ENCODE data around the gene WIPI1.
A peak's percentile ranks its signal among the peaks of the same experiment; 100 is the strongest.
"Not testable (repeated sequence)": the region's sequence is repeated elsewhere in the genome, so short reads cannot be mapped to it uniquely, and the experiment has no call there.

The WIPI1 gene, protein sequence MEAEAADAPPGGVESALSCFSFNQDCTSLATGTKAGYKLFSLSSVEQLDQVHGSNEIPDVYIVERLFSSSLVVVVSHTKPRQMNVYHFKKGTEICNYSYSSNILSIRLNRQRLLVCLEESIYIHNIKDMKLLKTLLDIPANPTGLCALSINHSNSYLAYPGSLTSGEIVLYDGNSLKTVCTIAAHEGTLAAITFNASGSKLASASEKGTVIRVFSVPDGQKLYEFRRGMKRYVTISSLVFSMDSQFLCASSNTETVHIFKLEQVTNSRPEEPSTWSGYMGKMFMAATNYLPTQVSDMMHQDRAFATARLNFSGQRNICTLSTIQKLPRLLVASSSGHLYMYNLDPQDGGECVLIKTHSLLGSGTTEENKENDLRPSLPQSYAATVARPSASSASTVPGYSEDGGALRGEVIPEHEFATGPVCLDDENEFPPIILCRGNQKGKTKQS
- 2.8 to 5.9 (median 4.0) reads per million in 4 donors for total RNA-seq

- no peak for DNase-seq
These were observed at the start of gene WIPI1 for GRCh38 chr17:68457168-68457538. Gene WIPI1 (minus strand): TSS chr17:68457496. CDS start chr17:68457421, 75 bp downstream.

DNA sequence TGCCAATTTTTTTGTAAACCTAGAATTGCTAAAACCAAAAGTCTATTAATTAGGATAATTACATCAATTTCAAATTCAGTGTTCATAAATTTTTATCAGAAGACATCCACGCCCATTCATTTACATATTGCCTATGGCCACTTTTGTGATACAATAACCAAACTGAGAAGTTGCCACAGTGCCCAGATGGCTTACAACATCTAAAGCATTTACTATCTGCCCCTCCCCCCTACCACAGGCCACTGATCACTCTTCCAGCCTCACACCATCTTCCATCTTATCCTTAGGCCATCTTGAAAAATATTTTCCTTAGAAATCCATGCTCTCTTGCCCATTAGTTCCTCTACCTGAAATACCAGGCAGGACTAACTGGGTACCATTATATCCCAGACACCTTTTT lies 48.7 kb upstream of the WIPI1 start:
- no peak for DNase-seq

GRCh38 chr17:68501074-68501473 lies 43.8 kb upstream of the WIPI1 start:
- DNase-seq = peak in 1 of 5 donors; percentile 38

DNA sequence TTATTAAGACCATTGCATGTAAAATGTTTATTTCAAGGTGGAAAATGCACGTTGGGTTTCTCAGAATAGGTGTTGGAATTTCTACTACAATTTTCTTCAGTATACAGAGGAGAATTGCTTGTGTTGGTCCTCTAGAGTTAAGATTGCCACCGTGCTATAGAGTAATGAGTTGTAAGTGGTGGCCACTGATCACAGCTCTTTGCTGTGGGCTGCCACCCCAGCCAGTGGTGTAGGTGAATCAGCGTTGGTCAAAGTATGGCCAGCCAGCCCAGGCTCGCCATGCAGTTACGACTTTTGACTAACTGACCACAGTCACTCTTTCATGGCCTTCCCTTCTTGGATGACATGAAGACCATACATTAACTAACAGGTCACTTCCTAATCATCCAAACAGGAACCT lies 42.3 kb upstream of the WIPI1 start:
- no peak for DNase-seq

- peak in 1 of 5 donors; percentile 21 for DNase-seq
These were observed 41.4 kb upstream of the WIPI1 start for GRCh38 chr17:68498479-68499326.

DNA sequence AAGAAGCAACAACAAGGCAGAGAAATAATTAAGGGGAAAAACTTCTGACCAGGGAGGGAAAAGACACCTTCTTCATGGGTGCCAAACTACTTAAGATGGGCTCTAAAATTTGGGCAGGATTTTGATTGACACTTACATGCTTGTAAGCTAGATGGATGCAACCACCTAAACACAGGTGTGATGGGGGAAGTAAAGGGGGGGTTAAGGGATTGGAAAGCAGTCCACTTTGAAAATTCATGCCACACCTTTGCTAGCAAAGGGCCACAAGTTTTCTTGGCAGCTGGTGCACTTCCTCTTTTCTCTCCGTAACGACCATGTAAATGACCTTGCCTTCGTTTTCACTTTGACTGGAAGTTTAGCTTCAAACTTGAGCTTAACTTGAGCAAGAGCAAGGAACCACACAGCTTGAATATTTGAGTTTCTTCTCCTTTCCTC lies 40.6 kb upstream of the WIPI1 start:
- peak in 1 of 5 donors; percentile 77 for DNase-seq

GRCh38 chr17:68495081-68495480 lies 37.8 kb upstream of the WIPI1 start:
- no peak for DNase-seq

GRCh38 chr17:68492394-68493054 lies 35.2 kb upstream of the WIPI1 start:
- DNase-seq = not testable (repeated sequence)

- no peak for DNase-seq
These were observed 34.3 kb upstream of the WIPI1 start for GRCh38 chr17:68491381-68492231.

DNA sequence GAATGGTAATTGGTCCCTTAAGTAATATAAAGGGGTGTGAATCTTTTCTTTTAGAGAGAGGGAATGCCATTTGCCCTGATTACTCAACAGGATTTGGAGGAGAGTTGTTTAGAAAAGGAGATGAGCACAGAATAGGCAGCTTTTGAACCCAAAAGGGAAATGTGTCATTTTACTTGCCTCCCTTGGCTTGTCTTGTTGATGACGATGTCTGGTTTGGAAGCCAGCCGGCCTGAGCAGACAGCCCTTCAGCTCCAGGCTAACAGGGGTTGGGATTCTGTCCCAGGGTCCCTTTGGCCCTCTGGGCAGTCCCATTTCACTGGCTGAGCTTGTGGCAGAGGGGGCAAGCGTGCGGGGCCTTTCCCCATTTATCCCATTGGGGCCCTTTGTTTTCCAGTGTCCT lies 32.6 kb upstream of the WIPI1 start:
- no peak for DNase-seq

DNA sequence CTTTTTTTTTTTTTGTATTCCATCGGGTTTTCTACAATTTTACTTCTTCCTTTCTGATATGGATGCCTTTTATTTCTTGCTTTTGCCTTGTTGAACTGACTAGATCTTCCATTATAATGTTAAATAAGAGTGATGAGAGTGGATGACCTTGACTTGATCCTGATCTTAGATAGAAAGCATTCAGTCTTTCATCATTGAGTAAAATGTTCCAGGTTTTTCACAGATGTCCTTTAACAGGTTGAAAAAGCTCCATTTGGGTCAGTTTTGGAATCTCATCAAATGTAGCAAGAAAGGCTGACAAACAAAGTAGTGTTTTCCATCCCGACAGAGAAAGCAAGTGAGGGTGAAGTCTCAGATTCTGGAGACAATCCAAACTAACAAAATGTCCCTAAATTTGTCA lies 27.2 kb upstream of the WIPI1 start:
- DNase-seq = no peak

GRCh38 chr17:68482576-68483041 lies 25.3 kb upstream of the WIPI1 start:
- no peak for DNase-seq

DNA sequence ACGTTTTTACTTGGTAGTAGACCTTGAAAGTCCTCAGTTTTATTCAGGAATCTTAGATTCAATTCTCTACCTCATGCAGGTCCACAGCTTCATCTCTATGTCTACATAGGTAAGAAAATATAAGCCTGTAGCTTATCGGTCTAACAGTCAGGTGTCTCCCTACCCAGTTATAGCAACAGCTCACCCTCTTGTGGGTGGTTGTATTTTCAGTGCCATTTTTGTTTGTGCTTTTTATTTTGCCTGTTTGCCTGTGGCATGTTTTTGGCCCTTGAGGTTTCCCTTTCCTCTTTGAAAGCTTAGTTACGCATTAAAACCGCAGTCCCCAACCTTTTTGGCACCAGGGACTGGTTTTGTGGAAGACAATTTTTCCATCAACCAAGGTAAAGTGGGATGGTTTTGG lies 23.6 kb upstream of the WIPI1 start:
- no peak for DNase-seq

DNA sequence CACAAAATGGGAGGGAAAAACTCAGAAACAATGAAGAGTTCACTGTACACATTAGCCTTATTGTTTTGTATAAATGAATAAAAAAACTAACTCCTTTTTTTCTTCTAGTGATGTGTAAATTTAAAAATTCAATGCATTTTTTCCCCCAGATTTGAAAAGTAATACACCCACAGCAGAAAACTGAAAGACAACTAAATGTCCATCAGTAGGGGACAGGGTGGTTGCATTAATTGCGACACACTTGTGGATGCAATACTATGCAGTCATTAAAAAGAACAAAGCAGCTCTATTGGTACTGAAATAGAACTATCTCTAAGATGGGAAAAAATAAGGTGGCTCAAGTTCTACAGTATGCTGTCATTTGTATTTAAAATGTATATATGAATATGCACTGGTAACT lies 13.7 kb upstream of the WIPI1 start:
- no peak for DNase-seq

DNA sequence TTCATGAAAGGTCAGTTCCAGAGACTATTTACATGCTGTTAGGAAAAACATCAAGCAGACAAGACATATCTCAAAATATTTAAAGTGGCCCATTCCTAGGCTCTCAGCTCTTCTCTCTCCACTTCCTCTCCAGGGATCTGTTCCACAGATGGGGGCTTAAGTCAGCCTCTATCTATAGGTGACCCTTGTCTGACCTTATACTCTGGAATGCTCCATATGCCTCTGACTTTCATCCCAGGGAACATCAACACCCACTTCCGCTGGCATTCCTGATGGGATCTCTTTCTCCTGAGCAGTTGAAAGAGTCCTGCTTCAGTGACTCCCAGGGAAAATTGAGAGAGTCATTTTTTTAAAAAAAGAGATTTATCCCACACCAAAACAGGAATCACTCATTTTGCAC lies 11.5 kb upstream of the WIPI1 start:
- no peak for DNase-seq

DNA sequence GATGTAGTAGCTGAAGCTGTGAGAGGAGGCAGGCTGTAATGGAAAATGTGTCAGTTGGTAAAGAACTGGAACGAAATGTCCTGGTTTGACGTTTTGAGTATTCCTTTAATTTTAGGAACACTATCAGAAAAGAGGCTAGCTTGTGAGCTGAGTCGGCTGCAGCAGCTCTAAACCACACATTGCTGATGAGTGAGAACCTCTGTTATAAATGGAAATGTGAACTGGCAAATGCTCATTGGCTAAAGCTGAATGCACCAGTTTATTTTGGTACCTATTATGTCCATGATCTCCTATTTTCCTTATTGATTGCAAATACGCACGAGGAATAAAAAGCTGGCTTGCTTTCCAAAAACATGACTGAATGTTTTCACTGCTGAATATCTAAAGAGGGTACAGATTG lies 11.0 kb upstream of the WIPI1 start:
- no peak for DNase-seq

GRCh38 chr17:68463211-68464019 lies 6.1 kb upstream of the WIPI1 start:
- DNase-seq = no peak

GRCh38 chr17:68462381-68463210 lies 5.3 kb upstream of the WIPI1 start:
- DNase-seq = peak; percentile 33 to 87 (median 62)

DNA sequence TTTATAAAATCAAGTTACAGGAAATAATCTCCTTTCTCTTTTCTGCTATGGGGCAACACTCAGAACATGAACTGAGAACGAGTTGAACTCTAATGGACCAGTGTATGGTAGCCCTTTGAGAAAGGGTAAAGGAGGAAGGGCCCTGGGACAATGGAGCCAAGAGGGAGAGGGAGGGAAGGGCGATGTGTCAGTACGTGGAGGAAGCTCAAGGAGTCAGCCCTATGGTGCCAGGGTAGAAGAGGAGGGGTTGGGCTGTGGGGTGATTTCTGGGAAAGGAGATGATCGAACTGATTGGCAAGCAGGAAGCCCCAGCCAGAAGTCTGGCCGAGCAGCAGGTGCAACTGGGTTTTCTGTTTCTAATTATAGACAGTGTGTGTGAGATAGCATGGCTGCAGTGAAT lies 4.3 kb upstream of the WIPI1 start:
- DNase-seq = peak in 1 of 5 donors; percentile 90

GRCh38 chr17:68461122-68461539 lies 3.8 kb upstream of the WIPI1 start:
- peak in 1 of 5 donors; percentile 85 for DNase-seq
